HTERT RPE-1 (cell line): ENCODE data around the gene QKI.
"Not testable (repeated sequence)": the region's sequence is repeated elsewhere in the genome, so short reads cannot be mapped to it uniquely, and the experiment has no call there.

Experiments
- in situ Hi-C: fragments of 300-500 bp; cut with MboI; formaldehyde crosslinking; loops from 4 replicates; pipeline ENCODE4 v1.14.3; 2020; ENCODE audit warnings: low sequenced_read_pairs

QKI gene

GRCh38 chr6:163413345-163414116 lies 987 bp upstream of the QKI start:
- in situ Hi-C loops = no loop called here

- in situ Hi-C loops = no loop called here
Observed at GRCh38 chr6:163414946-163415619, 565 bp downstream of the QKI start.

GRCh38 chr6:163415620-163416556 lies 1.4 kb downstream of the QKI start:
- in situ Hi-C loops = no loop called here

- in situ Hi-C loops = no loop called here
Observed at GRCh38 chr6:163416557-163417253, 2.2 kb downstream of the QKI start.

- in situ Hi-C loops = no loop called here
Observed at GRCh38 chr6:163417595-163417994, 3.1 kb downstream of the QKI start.

- in situ Hi-C loops = no loop called here
Observed at GRCh38 chr6:163418311-163419029, 4.0 kb downstream of the QKI start.

- in situ Hi-C loops = no loop called here
Observed at GRCh38 chr6:163419413-163420288, 5.1 kb downstream of the QKI start.

- in situ Hi-C loops = no loop called here
Observed at GRCh38 chr6:163420289-163420614, 5.7 kb downstream of the QKI start.

GRCh38 chr6:163422550-163422949 lies 8.0 kb downstream of the QKI start:
- in situ Hi-C loops = no loop called here

- in situ Hi-C loops = no loop called here
Observed at GRCh38 chr6:163423696-163424095, 9.2 kb downstream of the QKI start.

- in situ Hi-C loops = no loop called here
Observed at GRCh38 chr6:163427498-163428254, 13.2 kb downstream of the QKI start.

- in situ Hi-C loops = no loop called here
Observed at GRCh38 chr6:163428373-163428772, 13.9 kb downstream of the QKI start.

- in situ Hi-C loops = no loop called here
Observed at GRCh38 chr6:163429858-163430448, 15.4 kb downstream of the QKI start.

GRCh38 chr6:163432300-163432699 lies 17.8 kb downstream of the QKI start:
- in situ Hi-C loops = no loop called here

- in situ Hi-C loops = not testable (repeated sequence)
Observed at GRCh38 chr6:163433486-163433885, 19.0 kb downstream of the QKI start.

- in situ Hi-C loops = no loop called here
Observed at GRCh38 chr6:163435023-163435422, 20.5 kb downstream of the QKI start.

GRCh38 chr6:163436843-163437242 lies 22.3 kb downstream of the QKI start:
- in situ Hi-C loops = no loop called here

- in situ Hi-C loops = no loop called here
Observed at GRCh38 chr6:163437466-163437865, 22.9 kb downstream of the QKI start.
